Measurements from ENCODE around the gene AURKA.

GRCh38 chr20:56359212-56360132 is 32.5 kb downstream of the AURKA start:
- TF ChIP-seq EP300 (IDR thresholded peaks at IDR 0.05; ENCODE audit: borderline replicate concordance in 1 of 2, low read depth in 1 of 2, low read length in 1 of 2) (no peak; a peak in 1 of 4 replicates), CTCF (IDR thresholded peaks at IDR 0.05) (no peak), TEAD4 (IDR thresholded peaks at IDR 0.05; ENCODE audit: borderline replicate concordance, insufficient read depth) (no peak), USF2 (IDR thresholded peaks at IDR 0.05; ENCODE audit: borderline replicate concordance, low read depth, low read length) (no peak), TAF1 (IDR thresholded peaks at IDR 0.05; ENCODE audit: borderline replicate concordance, low read depth, low read length) (peak; percentile 20; the same call in 1 of the 2 replicates), REST (IDR thresholded peaks at IDR 0.05; ENCODE audit: low read depth, low read length) (no peak), ZBTB33 (IDR thresholded peaks at IDR 0.05; ENCODE audit: borderline replicate concordance, low read depth) (no peak), POLR2AphosphoS5 (IDR thresholded peaks at IDR 0.05; ENCODE audit: low read depth, low read length) (no peak), FOXM1 (IDR thresholded peaks at IDR 0.05; ENCODE audit: low read depth) (no peak)

Measured in SK-N-SH (cell line).